Measurements from ENCODE around the gene HSD11B1.

HSD11B1 gene

GRCh38 chr1:209704584-209704983 is at the start of gene HSD11B1:
TSS of gene HSD11B1 (plus strand) at chr1:209704846. CDS start at chr1:209704943, 97 bp downstream.
- no peak for DNase-seq

- DNase-seq: no peak
Measured at GRCh38 chr1:209655411-209656231, 49.0 kb upstream of the HSD11B1 start.

- no peak for DNase-seq
Measured at GRCh38 chr1:209657140-209657879, 47.3 kb upstream of the HSD11B1 start.

GRCh38 chr1:209657918-209658317 is 46.7 kb upstream of the HSD11B1 start:
- no peak for DNase-seq

GRCh38 chr1:209659909-209660308 is 44.7 kb upstream of the HSD11B1 start:
- no peak for DNase-seq

- DNase-seq: no peak
Measured at GRCh38 chr1:209661071-209661470, 43.6 kb upstream of the HSD11B1 start.

- DNase-seq: no peak
Measured at GRCh38 chr1:209662879-209663327, 41.7 kb upstream of the HSD11B1 start.

GRCh38 chr1:209667103-209667502 is 37.5 kb upstream of the HSD11B1 start:
- no peak for DNase-seq

- no peak for DNase-seq
Measured at GRCh38 chr1:209667708-209668107, 36.9 kb upstream of the HSD11B1 start.

- DNase-seq: no peak
Measured at GRCh38 chr1:209670441-209671082, 34.1 kb upstream of the HSD11B1 start.

GRCh38 chr1:209672705-209673630 is 31.7 kb upstream of the HSD11B1 start:
- peak; percentile 43 for DNase-seq

GRCh38 chr1:209673631-209674417 is 30.8 kb upstream of the HSD11B1 start:
- no peak for DNase-seq

GRCh38 chr1:209674957-209675564 is 29.6 kb upstream of the HSD11B1 start, which contains the start of gene G0S2:
TSS of gene G0S2 (plus strand) at chr1:209675412. CDS start at chr1:209675685, 273 bp downstream.
- DNase-seq: peak; percentile 41

- DNase-seq: no peak
Measured at GRCh38 chr1:209675565-209676154, 29.0 kb upstream of the HSD11B1 start.

- DNase-seq: no peak
Measured at GRCh38 chr1:209678981-209679539, 25.6 kb upstream of the HSD11B1 start.

GRCh38 chr1:209685821-209686220 is 18.8 kb upstream of the HSD11B1 start:
- peak; percentile 19 for DNase-seq

- DNase-seq: no peak
Measured at GRCh38 chr1:209686322-209686721, 18.3 kb upstream of the HSD11B1 start.

GRCh38 chr1:209688746-209689234 is 15.9 kb upstream of the HSD11B1 start:
- DNase-seq: no peak

GRCh38 chr1:209689477-209689876 is 15.2 kb upstream of the HSD11B1 start:
- DNase-seq: no peak

- DNase-seq: no peak
Measured at GRCh38 chr1:209691237-209691636, 13.4 kb upstream of the HSD11B1 start.
